Choroid plexus epithelial cell (primary cell): ENCODE results near the gene XKR7.

Experiments
- DNase-seq: peaks from one replicate; pipeline ENCODE4 v3.0.0-alpha.2; 2010; ENCODE audit warnings: low read depth
- H3K4me3 ChIP-seq: 2 replicates; pipeline ENCODE4 v1.5.1; 2011; ENCODE audit warnings: low read depth, mild to moderate bottlenecking, control low read depth, low read length, moderate library complexity
- CTCF ChIP-seq: conservative IDR thresholded peaks from 2 replicates; pipeline ENCODE4 v1.5.1; 2011; ENCODE audit warnings: low read depth, mild to moderate bottlenecking, control low read depth, inconsistent platforms, low read length, moderate library complexity

Gene XKR7

DNA sequence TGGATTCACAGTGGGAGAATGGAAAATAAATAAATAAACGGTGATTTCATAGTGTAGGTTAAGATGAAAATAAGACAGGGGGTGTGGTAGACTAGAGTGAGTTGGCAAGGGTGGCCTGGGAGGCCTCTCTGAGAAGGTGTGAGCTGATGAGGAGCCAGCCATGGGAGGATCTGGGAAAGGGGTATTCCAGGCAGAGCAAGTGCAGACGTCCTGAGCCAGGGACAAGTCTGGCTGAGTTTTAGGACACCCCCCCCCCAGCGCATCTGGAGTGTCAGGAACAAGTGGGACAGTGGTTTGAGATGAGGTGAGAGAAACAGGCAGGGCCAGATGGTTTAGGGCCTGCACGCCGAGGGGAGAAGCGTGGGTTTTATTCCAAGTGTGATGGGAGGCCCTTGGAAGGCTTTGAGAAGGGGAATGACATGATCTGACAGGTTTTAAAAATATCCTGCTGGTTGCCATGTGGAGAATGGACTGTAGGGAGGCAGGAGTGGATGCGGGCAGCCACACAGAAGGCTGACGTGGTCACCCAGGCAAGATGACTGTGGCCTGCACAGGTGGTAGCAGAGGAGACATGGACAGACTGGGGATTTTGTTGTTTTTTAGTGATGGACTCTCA, 21.2 kb downstream of the XKR7 start:
- TF ChIP-seq CTCF: no peak
- no peak for DNase-seq
- H3K4me3 ChIP-seq: no peak overlapping the region

DNA sequence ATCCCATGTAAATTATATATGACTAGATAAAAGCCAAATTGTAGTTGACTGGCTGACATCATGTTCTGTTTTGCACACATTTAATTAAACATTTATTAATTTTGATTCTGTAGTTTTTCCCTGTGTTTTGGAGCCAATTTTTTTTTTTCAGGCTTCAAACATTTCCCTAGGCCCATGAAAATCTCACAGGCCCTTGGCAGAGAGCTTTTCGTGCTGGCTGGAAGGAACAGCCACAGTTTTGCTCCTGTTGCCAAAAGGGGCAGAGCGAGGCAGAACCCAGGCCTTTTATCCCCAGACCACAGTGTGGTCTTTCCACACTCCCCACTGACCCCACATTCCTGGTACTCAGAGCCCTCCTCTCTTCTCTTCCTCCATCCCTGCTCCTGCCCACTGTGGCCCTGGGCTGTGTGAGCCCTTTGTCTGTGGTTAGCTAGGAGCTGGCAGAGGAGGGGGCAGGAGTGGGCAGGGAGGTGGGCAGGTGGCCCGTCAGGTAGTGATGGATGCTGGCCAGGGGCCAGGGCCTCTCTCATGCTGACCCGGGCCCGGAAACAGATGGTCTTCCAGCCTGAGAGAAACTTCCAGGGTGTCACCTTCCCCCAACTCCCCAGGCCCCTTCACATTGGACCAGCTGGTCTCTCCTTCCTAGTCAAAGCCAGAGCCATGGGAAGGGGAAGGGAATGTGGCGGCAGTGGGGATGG, 22.8 kb downstream of the XKR7 start:
- no peak overlapping the region for H3K4me3 ChIP-seq
- TF ChIP-seq CTCF: no peak
- no peak for DNase-seq

GRCh38 chr20:31991339-31991705, 23.4 kb downstream of the XKR7 start:
- DNase-seq: no peak
- H3K4me3 ChIP-seq: no peak overlapping the region
- TF ChIP-seq CTCF: no peak

DNA sequence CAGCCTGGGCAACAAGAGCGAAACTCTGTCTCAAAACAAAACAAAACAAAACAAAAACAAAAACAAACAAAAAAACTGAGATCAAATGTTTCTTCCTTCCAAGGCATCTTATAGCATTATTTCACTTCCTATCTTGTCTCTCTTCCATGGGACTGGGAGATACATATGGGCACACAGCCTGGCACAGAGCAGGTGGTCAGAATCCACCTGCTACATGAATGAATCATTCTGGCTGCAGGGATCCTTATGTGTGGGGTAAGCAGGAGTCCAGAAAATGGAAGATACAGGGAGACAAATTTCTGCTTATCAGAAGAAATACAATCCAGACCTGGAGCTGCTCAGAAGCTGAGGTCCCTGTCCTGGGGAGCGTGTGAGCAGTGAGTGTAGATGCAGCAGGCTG, 24.1 kb downstream of the XKR7 start:
- no peak for TF ChIP-seq CTCF
- no peak overlapping the region for H3K4me3 ChIP-seq
- no peak for DNase-seq

DNA sequence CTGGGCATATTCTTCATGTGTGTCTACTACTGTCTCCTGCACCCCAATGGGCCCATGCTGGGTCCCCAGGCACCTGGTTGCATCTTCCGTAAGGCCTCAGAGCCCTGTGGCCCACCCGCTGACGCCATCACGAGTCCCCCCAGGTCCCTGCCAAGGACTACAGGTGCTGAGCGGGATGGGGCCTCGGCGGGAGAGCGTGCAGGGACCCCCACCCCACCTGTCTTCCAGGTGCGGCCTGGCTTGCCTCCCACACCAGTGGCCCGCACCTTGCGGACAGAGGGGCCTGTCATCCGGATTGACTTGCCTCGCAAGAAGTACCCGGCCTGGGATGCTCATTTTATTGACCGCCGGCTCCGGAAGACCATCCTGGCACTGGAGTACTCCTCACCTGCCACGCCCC, 29.0 kb downstream of the XKR7 start:
- DNase-seq: no peak
- no peak overlapping the region for H3K4me3 ChIP-seq
- no peak for TF ChIP-seq CTCF

DNA sequence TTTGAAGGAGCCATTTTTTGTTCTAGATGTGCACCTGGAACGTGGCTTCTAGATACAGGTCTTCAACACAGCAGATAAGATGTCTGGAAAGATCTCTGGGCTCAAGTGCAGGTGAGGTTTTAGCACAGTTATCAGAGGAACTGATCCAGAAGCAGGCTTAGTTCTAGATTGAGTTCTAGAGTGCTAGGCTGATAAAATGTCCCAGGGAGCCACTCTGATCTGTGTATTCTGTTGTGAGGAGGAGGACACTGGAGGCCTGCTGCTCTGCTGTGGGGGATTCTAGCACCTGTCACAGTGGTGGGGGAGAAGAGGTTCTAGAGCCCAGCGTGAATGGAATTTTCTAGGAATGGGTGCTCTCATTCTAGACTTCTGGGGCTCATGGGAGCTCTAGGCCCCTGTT, 30.3 kb downstream of the XKR7 start:
- TF ChIP-seq CTCF: no peak

DNA sequence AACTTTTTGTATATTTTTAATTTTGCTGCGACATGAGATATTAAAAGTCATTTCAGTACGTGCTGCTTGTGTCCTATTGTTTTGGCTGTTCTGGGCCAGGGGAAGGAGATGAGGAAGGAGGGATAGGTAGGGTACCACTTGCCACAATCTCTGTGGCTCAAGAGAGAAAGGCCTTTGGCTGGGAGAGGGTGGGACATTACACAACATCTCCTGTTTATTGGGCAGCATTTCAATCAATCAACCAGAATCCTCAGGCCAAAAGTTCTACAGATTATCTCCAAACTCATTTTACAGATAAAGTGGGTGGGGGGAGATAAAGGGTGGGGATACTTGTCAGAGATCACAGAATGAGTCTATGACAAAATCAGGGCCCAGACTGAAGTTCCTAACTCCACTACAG, 35.4 kb downstream of the XKR7 start:
- H3K4me3 ChIP-seq: no peak overlapping the region
- TF ChIP-seq CTCF: no peak
- DNase-seq: no peak

More for the DNA sequence above, 30.3 kb downstream of the XKR7 start:
- no peak for DNase-seq
- no peak overlapping the region for H3K4me3 ChIP-seq
